OCI-LY7 (cell line): ENCODE measurements around the gene CKLF.

Source experiments
- CTCF ChIP-seq: fragments of 200-600 bp; sonication (generic); conservative IDR thresholded peaks from 2 replicates; pipeline ENCODE4 v1.5.1; 2014; ENCODE audit warnings: mild to moderate bottlenecking, antibody characterized with exemption, low read length, moderate library complexity, mixed read lengths
- EZH2phosphoT487 ChIP-seq: fragments of 200-600 bp; sonication (generic); IDR thresholded peaks from 2 replicates; pipeline ENCODE4 v1.6.1; 2018; ENCODE audit warnings: low read depth, borderline replicate concordance, mild to moderate bottlenecking, mixed run types, antibody characterized with exemption, low read length, moderate library complexity, mixed read lengths

GRCh38 chr16:66568355-66568754 lies 16.0 kb downstream of the CKLF start:
- TF ChIP-seq CTCF: no peak
- TF ChIP-seq EZH2phosphoT487: no peak
